Measurements from ENCODE around the gene SETMAR.

The SETMAR gene

DNA sequence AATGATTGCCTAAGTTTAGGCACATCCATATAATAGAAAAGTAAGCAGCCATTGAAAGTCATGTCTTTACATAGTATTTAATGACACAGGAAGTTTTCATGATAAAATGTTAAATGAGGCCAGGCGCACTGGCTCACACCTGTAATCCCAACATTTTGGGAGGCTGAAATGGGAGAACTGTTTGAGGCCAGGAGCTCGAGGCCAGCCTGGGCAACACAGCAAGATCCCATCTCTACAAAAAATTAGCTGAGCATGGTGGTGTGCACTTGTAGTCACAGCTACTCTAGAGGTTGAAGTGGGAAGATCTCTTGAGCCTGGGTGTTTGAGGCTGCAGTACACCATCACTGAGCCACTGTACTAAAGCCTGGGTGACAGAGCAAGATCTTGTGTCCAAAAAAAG is 59.4 kb downstream of the SETMAR start:
- TF ChIP-seq, protein P1, sequence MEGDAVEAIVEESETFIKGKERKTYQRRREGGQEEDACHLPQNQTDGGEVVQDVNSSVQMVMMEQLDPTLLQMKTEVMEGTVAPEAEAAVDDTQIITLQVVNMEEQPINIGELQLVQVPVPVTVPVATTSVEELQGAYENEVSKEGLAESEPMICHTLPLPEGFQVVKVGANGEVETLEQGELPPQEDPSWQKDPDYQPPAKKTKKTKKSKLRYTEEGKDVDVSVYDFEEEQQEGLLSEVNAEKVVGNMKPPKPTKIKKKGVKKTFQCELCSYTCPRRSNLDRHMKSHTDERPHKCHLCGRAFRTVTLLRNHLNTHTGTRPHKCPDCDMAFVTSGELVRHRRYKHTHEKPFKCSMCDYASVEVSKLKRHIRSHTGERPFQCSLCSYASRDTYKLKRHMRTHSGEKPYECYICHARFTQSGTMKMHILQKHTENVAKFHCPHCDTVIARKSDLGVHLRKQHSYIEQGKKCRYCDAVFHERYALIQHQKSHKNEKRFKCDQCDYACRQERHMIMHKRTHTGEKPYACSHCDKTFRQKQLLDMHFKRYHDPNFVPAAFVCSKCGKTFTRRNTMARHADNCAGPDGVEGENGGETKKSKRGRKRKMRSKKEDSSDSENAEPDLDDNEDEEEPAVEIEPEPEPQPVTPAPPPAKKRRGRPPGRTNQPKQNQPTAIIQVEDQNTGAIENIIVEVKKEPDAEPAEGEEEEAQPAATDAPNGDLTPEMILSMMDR (IDR thresholded peaks at IDR 0.05; ENCODE audit: unreplicated experiment in 3 of 3): no peak
- no peak overlapping the region for H3K4me3 Mint-ChIP-seq
- peaks cover 27% of the 10 kb centered on the region for H3K36me3 Mint-ChIP-seq (ENCODE audit: low read depth)
- H3K9me3 Mint-ChIP-seq: no peaks in the 10 kb centered on the region
- no peak overlapping the region for H3K27ac Mint-ChIP-seq
- peaks cover 4% of the 10 kb centered on the region for H3K4me1 Mint-ChIP-seq
- no peaks in the 10 kb centered on the region for H3K27me3 Mint-ChIP-seq (ENCODE audit: low read depth)

All from nephron (organoid).